ENCODE results near the gene GPR171. TPM values are rescaled to one million over a fixed set of nuclear protein-coding genes. Genes with fewer than 3 reads are reported as not detected.
A peak's percentile ranks its signal among the peaks of the same experiment; 100 is the strongest.

Gene GPR171
- total and polyA plus RNA-seq, 2 of the 13 experiments (the other 11 are each of a cell fraction or from before 2014, with no cell fraction given): not detected

DNA sequence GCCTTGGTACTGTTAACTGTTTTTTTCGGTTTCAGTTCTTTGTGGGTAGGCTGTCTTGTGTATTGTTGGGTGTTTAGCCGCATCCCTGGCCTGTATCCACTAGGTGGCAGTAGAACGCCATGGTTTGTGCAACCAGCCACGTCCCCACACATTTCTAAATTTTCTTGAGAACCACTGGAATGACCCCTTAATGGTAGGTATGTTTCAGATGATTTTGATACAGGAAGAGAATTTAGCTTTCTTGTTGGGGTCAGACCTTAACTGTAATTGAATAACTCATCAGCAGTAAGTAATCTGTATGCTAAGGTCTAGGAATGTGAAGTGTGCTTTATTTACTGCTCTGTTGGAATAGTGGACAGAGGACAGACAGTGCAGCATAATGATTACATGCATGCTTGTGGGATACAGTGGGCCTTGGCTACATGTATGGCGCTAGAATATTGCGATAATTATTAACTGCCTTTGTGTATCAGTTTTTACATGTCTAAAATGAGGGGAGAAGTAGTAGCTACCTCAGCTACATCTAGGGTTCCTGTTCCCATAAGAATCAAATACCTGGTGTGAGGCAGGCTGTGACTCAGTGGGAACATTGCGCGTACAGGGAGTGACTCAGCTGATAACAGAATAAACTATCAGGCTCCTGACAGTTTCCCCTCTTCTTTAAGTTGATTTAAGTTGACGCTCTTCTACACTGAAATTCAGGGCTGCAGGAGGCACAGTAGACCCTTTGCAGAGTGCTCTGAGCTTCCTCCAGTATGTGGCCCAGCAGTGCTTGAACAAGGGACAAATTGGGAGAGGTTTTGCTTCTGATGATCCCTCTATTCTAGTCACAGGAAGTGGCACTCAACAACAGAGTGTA lies 25.0 kb upstream of the GPR171 start (continued):
- TF ChIP-seq FOXK1 (CRISPR knock-in tag; IDR thresholded peaks at IDR 0.05; ENCODE audit: borderline replicate concordance, low read depth) (peak; percentile 39; the same call in 1 of the 2 replicates), ATRX (CRISPR knock-in tag; IDR thresholded peaks at IDR 0.05; ENCODE audit: borderline replicate concordance) (no peak), ZNF775 (CRISPR knock-in tag; IDR thresholded peaks at IDR 0.05; ENCODE audit: borderline replicate concordance) (no peak), ZNF432 (CRISPR knock-in tag; IDR thresholded peaks at IDR 0.05; ENCODE audit: borderline replicate concordance) (no peak), RAD21 (CRISPR knock-in tag; IDR thresholded peaks at IDR 0.05) (peak; percentile 93)

DNA sequence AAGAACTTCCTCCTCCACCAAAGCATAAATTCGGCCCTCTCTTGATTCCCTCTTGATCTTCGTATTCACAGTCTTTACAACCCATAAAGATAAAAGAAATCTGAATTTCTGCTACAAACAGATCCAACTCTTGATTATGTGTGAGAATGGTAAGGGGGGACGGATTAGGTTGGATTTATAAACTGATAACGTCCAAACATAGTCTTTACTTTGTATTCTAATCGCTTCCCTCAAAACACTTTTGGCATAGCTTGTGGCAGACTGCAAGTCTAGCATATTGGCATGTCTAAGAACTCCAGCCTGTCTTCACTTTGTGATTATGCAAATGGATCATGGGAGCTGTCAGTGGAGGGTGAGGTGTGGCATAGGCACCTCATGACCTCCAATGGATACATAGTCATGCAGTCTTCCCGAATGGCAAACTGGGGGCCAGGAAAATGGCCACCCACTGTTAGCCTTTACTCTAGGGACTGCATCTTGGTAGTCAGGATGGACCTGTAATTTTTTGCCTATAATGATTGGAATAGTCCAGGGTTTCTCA lies 24.3 kb upstream of the GPR171 start:
- H3K9ac ChIP-seq (ENCODE audit: insufficient read depth, low read depth, low read length): no peak overlapping the region
- H3K4me2 ChIP-seq (ENCODE audit: low read depth, low read length): peak overlapping the region; percentile 58
- intact Hi-C loops (cut with micrococcal nuclease; ENCODE audit: unreplicated experiment) (loop anchor here (1.0 kb wide), 5 partner anchors 29 to 612 kb away; no protein-coding TSS in a partner anchor), in situ Hi-C loops (cut with HindIII; ENCODE audit: extremely low pct_ligation_motif_present, low pct_unique_long_range_greater_than_20kb) (loop anchor here (5.0 kb wide), 2 partner anchors 55 kb away; no protein-coding TSS in a partner anchor)
- no peaks in the 10 kb centered on the region for H3K79me2 ChIP-seq (ENCODE audit: insufficient read depth, low read length)
- H4K20me1 ChIP-seq (ENCODE audit: insufficient read depth, low read length): no peaks in the 10 kb centered on the region
- H3K4me3 ChIP-seq (replicated peaks in 1 of 3; ENCODE audit: insufficient read depth in 1 of 3, low read depth in 2 of 3, low read length in 3 of 3): no peak overlapping the region
- ChIA-PET POLR2A (interaction anchor here (1.5 kb wide), 1 partner anchor 30 kb away, joined by 7 read pairs; no protein-coding TSS in a partner anchor), CTCF (ENCODE audit: low intra/inter-chr PET ratio, low total read pairs) (interaction anchor here (1.1 to 3.2 kb wide), 5 partner anchors 54 to 100 kb away, joined by 3 to 29 read pairs (median 11); no protein-coding TSS in a partner anchor)
- no peaks in the 10 kb centered on the region for H3K9me3 ChIP-seq (ENCODE audit: low read length)
- no peaks in the 10 kb centered on the region; a peak in 1 of 5 replicates for H3K27me3 ChIP-seq (ENCODE audit: control insufficient read depth in 1 of 2, insufficient read depth in 2 of 2, low read length in 2 of 2)
- no peak for DNase-seq (ENCODE audit: low spot score)
- 67% methylated on average over 6 of the region's 6 CpGs for WGBS (ENCODE audit: low lambda C conversion rate)
- H3K27ac ChIP-seq (ENCODE audit: extremely low read length, insufficient read depth, low read length): no peak overlapping the region
- no TSS peak for BruUV-seq (replicated peaks)
- H3K36me3 ChIP-seq (replicated peaks in 1 of 2; ENCODE audit: control insufficient read depth in 1 of 2, insufficient read depth in 2 of 2, low read length in 2 of 2): no peaks in the 10 kb centered on the region
- peak; percentile 57 for ATAC-seq
- H2AFZ ChIP-seq (ENCODE audit: low read length): peak overlapping the region; percentile 32
- no peak for FAIRE-seq
- H3K4me1 ChIP-seq (ENCODE audit: insufficient read depth, low read length): peaks cover 34% of the 10 kb centered on the region
- TF ChIP-seq, protein P1, sequence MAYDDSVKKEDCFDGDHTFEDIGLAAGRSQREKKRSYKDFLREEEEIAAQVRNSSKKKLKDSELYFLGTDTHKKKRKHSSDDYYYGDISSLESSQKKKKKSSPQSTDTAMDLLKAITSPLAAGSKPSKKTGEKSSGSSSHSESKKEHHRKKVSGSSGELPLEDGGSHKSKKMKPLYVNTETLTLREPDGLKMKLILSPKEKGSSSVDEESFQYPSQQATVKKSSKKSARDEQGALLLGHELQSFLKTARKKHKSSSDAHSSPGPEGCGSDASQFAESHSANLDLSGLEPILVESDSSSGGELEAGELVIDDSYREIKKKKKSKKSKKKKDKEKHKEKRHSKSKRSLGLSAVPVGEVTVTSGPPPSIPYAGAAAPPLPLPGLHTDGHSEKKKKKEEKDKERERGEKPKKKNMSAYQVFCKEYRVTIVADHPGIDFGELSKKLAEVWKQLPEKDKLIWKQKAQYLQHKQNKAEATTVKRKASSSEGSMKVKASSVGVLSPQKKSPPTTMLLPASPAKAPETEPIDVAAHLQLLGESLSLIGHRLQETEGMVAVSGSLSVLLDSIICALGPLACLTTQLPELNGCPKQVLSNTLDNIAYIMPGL (CRISPR knock-in tag; IDR thresholded peaks at IDR 0.05; ENCODE audit: borderline replicate concordance in 1 of 2, low read depth in 1 of 2): no peak
- TF ChIP-seq, protein P2, sequence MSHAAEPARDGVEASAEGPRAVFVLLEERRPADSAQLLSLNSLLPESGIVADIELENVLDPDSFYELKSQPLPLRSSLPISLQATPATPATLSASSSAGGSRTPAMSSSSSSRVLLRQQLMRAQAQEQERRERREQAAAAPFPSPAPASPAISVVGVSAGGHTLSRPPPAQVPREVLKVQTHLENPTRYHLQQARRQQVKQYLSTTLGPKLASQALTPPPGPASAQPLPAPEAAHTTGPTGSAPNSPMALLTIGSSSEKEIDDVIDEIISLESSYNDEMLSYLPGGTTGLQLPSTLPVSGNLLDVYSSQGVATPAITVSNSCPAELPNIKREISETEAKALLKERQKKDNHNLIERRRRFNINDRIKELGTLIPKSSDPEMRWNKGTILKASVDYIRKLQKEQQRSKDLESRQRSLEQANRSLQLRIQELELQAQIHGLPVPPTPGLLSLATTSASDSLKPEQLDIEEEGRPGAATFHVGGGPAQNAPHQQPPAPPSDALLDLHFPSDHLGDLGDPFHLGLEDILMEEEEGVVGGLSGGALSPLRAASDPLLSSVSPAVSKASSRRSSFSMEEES (CRISPR knock-in tag; IDR thresholded peaks at IDR 0.05): no peak
- TF ChIP-seq ZFX (CRISPR knock-in tag; IDR thresholded peaks at IDR 0.05; ENCODE audit: low read depth) (no peak), MXD4 (CRISPR knock-in tag; IDR thresholded peaks at IDR 0.05) (no peak), MATR3 (CRISPR knock-in tag; IDR thresholded peaks at IDR 0.05) (no peak)
- TF ChIP-seq, protein P3, sequence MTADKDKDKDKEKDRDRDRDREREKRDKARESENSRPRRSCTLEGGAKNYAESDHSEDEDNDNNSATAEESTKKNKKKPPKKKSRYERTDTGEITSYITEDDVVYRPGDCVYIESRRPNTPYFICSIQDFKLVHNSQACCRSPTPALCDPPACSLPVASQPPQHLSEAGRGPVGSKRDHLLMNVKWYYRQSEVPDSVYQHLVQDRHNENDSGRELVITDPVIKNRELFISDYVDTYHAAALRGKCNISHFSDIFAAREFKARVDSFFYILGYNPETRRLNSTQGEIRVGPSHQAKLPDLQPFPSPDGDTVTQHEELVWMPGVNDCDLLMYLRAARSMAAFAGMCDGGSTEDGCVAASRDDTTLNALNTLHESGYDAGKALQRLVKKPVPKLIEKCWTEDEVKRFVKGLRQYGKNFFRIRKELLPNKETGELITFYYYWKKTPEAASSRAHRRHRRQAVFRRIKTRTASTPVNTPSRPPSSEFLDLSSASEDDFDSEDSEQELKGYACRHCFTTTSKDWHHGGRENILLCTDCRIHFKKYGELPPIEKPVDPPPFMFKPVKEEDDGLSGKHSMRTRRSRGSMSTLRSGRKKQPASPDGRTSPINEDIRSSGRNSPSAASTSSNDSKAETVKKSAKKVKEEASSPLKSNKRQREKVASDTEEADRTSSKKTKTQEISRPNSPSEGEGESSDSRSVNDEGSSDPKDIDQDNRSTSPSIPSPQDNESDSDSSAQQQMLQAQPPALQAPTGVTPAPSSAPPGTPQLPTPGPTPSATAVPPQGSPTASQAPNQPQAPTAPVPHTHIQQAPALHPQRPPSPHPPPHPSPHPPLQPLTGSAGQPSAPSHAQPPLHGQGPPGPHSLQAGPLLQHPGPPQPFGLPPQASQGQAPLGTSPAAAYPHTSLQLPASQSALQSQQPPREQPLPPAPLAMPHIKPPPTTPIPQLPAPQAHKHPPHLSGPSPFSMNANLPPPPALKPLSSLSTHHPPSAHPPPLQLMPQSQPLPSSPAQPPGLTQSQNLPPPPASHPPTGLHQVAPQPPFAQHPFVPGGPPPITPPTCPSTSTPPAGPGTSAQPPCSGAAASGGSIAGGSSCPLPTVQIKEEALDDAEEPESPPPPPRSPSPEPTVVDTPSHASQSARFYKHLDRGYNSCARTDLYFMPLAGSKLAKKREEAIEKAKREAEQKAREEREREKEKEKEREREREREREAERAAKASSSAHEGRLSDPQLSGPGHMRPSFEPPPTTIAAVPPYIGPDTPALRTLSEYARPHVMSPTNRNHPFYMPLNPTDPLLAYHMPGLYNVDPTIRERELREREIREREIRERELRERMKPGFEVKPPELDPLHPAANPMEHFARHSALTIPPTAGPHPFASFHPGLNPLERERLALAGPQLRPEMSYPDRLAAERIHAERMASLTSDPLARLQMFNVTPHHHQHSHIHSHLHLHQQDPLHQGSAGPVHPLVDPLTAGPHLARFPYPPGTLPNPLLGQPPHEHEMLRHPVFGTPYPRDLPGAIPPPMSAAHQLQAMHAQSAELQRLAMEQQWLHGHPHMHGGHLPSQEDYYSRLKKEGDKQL (CRISPR knock-in tag; IDR thresholded peaks at IDR 0.05; ENCODE audit: low read depth): no peak

All from HepG2 (cell line).